ENCODE measurements around the gene PRKCA. TPM values are rescaled to one million over a fixed set of nuclear protein-coding genes. Genes with fewer than 3 reads are reported as not detected.

Gene PRKCA
- total and polyA plus RNA-seq, 10 of the 15 experiments (the other 5 are each of a cell fraction or from before 2014, with no cell fraction given) = 0.11 to 14.6 (median 0.72) TPM

- no peaks in the 10 kb centered on the region for H3K4me1 ChIP-seq (ENCODE audit: control insufficient read depth, insufficient read depth, low read length)
- H3K4me3 ChIP-seq = no peak overlapping the region
- POLR2A ChIA-PET = interaction anchor here (1.0 kb wide), 1 partner anchor 9 kb away, joined by 4 read pairs; no protein-coding TSS in a partner anchor
- no peak for DNase-seq (ENCODE audit: low read depth, low spot score)
- FAIRE-seq = no peak
- no peak overlapping the region for H2AFZ ChIP-seq (ENCODE audit: control insufficient read depth, low read depth, low read length)
- RAD21 ChIA-PET (ENCODE audit: unreplicated experiment) = no interaction called here
- no peak overlapping the region for H3K4me2 ChIP-seq (ENCODE audit: control insufficient read depth, insufficient read depth)
- WGBS (ENCODE audit: insufficient coverage, insufficient replicate concordance, low lambda C conversion rate, missing lambda C conversion rate) = 0% methylated on average over 4 of the region's 4 CpGs
- H3K27me3 ChIP-seq (replicated peaks in 1 of 2; ENCODE audit: control insufficient read depth in 2 of 2, insufficient read depth in 2 of 2, low read length in 1 of 2) = no peaks in the 10 kb centered on the region
- H3K9ac ChIP-seq (ENCODE audit: control insufficient read depth, insufficient read depth, low read length) = no peak overlapping the region
- CTCF ChIA-PET = interaction anchor here (0.6 kb wide), 1 partner anchor 1954 kb away, joined by 3 read pairs; no protein-coding TSS in a partner anchor
- intact Hi-C loops (cut with micrococcal nuclease; ENCODE audit: unreplicated experiment) (no loop called here), in situ Hi-C loops (cut with MboI) (no loop called here)
- H3K36me3 ChIP-seq (ENCODE audit: control insufficient read depth in 2 of 2, insufficient read depth in 2 of 2, low read length in 1 of 2) = no peaks in the 10 kb centered on the region
- no TSS peak for BruUV-seq (replicated peaks)
- SMC1A ChIA-PET (ENCODE audit: uncharacterized antibody, unreplicated experiment) = interaction anchor here (0.7 to 1.4 kb wide), 2 partner anchors 9 to 26 kb away, joined by 3 to 4 read pairs; no protein-coding TSS in a partner anchor
- H4K20me1 ChIP-seq (ENCODE audit: control insufficient read depth, insufficient read depth) = no peaks in the 10 kb centered on the region
- no peak for ATAC-seq
- H3K9me3 ChIP-seq (replicated peaks; ENCODE audit: control insufficient read depth, insufficient read depth, low read length) = no peaks in the 10 kb centered on the region; the same call in 2 of the 3 replicates
- H3K27ac ChIP-seq (ENCODE audit: control insufficient read depth, insufficient read depth) = no peak overlapping the region
- H3K79me2 ChIP-seq (ENCODE audit: control insufficient read depth, insufficient read depth, low read length) = no peaks in the 10 kb centered on the region
- TF ChIP-seq IRF3 (IDR thresholded peaks at IDR 0.05) (no peak), ZBED1 (IDR thresholded peaks at IDR 0.05; ENCODE audit: borderline replicate concordance) (no peak), SRF (IDR thresholded peaks at IDR 0.05; ENCODE audit: low read depth in 2 of 2, low read length in 2 of 2) (no peak), USF2 (IDR thresholded peaks at IDR 0.05; ENCODE audit: borderline replicate concordance, low read depth, low read length) (no peak), E2F8 (IDR thresholded peaks at IDR 0.05; ENCODE audit: low read depth, partially characterized antibody) (no peak), HDAC6 (IDR thresholded peaks at IDR 0.05; ENCODE audit: unreplicated experiment) (no peak), HDGF (IDR thresholded peaks at IDR 0.05) (no peak), HCFC1 (IDR thresholded peaks at IDR 0.05; ENCODE audit: low read length) (no peak), SMC3 (IDR thresholded peaks at IDR 0.05; ENCODE audit: borderline replicate concordance, low read length) (no peak), SKIL (IDR thresholded peaks at IDR 0.05; ENCODE audit: low read depth, poor library complexity, severe bottlenecking) (no peak)
- TF ChIP-seq, protein P1, sequence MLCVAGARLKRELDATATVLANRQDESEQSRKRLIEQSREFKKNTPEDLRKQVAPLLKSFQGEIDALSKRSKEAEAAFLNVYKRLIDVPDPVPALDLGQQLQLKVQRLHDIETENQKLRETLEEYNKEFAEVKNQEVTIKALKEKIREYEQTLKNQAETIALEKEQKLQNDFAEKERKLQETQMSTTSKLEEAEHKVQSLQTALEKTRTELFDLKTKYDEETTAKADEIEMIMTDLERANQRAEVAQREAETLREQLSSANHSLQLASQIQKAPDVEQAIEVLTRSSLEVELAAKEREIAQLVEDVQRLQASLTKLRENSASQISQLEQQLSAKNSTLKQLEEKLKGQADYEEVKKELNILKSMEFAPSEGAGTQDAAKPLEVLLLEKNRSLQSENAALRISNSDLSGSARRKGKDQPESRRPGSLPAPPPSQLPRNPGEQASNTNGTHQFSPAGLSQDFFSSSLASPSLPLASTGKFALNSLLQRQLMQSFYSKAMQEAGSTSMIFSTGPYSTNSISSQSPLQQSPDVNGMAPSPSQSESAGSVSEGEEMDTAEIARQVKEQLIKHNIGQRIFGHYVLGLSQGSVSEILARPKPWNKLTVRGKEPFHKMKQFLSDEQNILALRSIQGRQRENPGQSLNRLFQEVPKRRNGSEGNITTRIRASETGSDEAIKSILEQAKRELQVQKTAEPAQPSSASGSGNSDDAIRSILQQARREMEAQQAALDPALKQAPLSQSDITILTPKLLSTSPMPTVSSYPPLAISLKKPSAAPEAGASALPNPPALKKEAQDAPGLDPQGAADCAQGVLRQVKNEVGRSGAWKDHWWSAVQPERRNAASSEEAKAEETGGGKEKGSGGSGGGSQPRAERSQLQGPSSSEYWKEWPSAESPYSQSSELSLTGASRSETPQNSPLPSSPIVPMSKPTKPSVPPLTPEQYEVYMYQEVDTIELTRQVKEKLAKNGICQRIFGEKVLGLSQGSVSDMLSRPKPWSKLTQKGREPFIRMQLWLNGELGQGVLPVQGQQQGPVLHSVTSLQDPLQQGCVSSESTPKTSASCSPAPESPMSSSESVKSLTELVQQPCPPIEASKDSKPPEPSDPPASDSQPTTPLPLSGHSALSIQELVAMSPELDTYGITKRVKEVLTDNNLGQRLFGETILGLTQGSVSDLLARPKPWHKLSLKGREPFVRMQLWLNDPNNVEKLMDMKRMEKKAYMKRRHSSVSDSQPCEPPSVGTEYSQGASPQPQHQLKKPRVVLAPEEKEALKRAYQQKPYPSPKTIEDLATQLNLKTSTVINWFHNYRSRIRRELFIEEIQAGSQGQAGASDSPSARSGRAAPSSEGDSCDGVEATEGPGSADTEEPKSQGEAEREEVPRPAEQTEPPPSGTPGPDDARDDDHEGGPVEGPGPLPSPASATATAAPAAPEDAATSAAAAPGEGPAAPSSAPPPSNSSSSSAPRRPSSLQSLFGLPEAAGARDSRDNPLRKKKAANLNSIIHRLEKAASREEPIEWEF (IDR thresholded peaks at IDR 0.05; ENCODE audit: insufficient replicate concordance, low read depth, low read length) = no peak
Observed at GRCh38 chr17:66655861-66656260, 353.4 kb downstream of the PRKCA start.

Measured in GM12878 (cell line).